OCI-LY7 (cell line): Measurements from ENCODE around the gene LTN1. TPM values are rescaled to one million over a fixed set of nuclear protein-coding genes. Genes with fewer than 3 reads are reported as not detected.
A peak's percentile ranks its signal among the peaks of the same experiment; 100 is the strongest.

Source experiments
- BruUV-seq: library from RNA; stranded (reverse); fragments of 400-500 nt; replicated peaks from 2 replicates; lab custom pipeline; 2021; lab: Mats Ljungman, UMichigan
- CTCF ChIA-PET: fragments of 300-600 bp; sonication (Branson Sonifier 250); formaldehyde crosslinking; loops from one replicate; lab custom pipeline; 2022; ENCODE audit warnings: antibody characterized with exemption; ENCODE audit not compliant: unreplicated experiment; lab: Charles Lee
- POLR2A ChIA-PET: fragments of 300-600 bp; sonication (Branson Sonifier 250); formaldehyde crosslinking; loops from one replicate; lab custom pipeline; 2022; ENCODE audit warnings: antibody characterized with exemption; lab: Charles Lee
- DNase-seq: peaks from one replicate; pipeline ENCODE4 v3.0.0-alpha.2; 2015; ENCODE audit warnings: low spot score
- H2AFZ ChIP-seq: fragments of 200-600 bp; sonication (generic), shearing (Covaris generic); 2 replicates; pipeline ENCODE4 v1.6.1; 2014; ENCODE audit warnings: mild to moderate bottlenecking, antibody characterized with exemption, low read length, moderate library complexity
- H3K27ac ChIP-seq: fragments of 200-600 bp; sonication (generic); 2 replicates; pipeline ENCODE4 v1.5.1; 2014; ENCODE audit warnings: mixed run types, low read depth, mild to moderate bottlenecking, moderate library complexity, low read length, inconsistent platforms; ENCODE audit not compliant: poor library complexity, severe bottlenecking
- H3K36me3 ChIP-seq: fragments of 200-600 bp; sonication (generic); 2 replicates; pipeline ENCODE4 v1.6.1; 2014; ENCODE audit warnings: mild to moderate bottlenecking, antibody characterized with exemption, low read length, moderate library complexity, mixed read lengths; ENCODE audit not compliant: insufficient read depth
- H3K4me1 ChIP-seq: fragments of 200-600 bp; sonication (generic); 2 replicates; pipeline ENCODE4 v1.5.1; 2014; ENCODE audit warnings: mild to moderate bottlenecking, low read length; ENCODE audit not compliant: insufficient read depth, poor library complexity, severe bottlenecking
- H3K4me2 ChIP-seq: fragments of 200-600 bp; sonication (generic); 2 replicates; pipeline ENCODE4 v1.6.1; 2014; ENCODE audit warnings: mild to moderate bottlenecking, low read length
- H3K4me3 ChIP-seq: fragments of 200-600 bp; sonication (generic); 2 replicates; pipeline ENCODE4 v1.5.1; 2014; ENCODE audit warnings: mild to moderate bottlenecking, low read depth, low read length; ENCODE audit not compliant: poor library complexity, severe bottlenecking
- H3K79me2 ChIP-seq: fragments of 200-600 bp; sonication (generic); 2 replicates; pipeline ENCODE4 v1.6.1; 2016; ENCODE audit warnings: low read depth, mild to moderate bottlenecking, low read length, moderate library complexity, mixed read lengths; ENCODE audit not compliant: insufficient read depth
- H3K9me2 ChIP-seq: fragments of 200-600 bp; sonication (generic); 2 replicates; pipeline ENCODE4 v1.6.1; 2016; ENCODE audit warnings: mild to moderate bottlenecking, low read length, mixed read lengths; ENCODE audit not compliant: insufficient read depth
- H3K9me3 ChIP-seq: fragments of 200-600 bp; sonication (generic); 2 replicates; pipeline ENCODE4 v1.6.1; 2014; ENCODE audit warnings: mild to moderate bottlenecking, mixed run types, low read length, mixed read lengths
- H4K20me1 ChIP-seq: fragments of 200-600 bp; sonication (generic); 2 replicates; pipeline ENCODE4 v1.6.1; 2014; ENCODE audit warnings: mild to moderate bottlenecking, antibody characterized with exemption, low read length, moderate library complexity, mixed read lengths; ENCODE audit not compliant: insufficient read depth
- CTCF ChIP-seq: fragments of 200-600 bp; sonication (generic); conservative IDR thresholded peaks from 2 replicates; pipeline ENCODE4 v1.5.1; 2014; ENCODE audit warnings: mild to moderate bottlenecking, antibody characterized with exemption, low read length, moderate library complexity, mixed read lengths
- EZH2phosphoT487 ChIP-seq: fragments of 200-600 bp; sonication (generic); IDR thresholded peaks from 2 replicates; pipeline ENCODE4 v1.6.1; 2018; ENCODE audit warnings: low read depth, borderline replicate concordance, mild to moderate bottlenecking, mixed run types, antibody characterized with exemption, low read length, moderate library complexity, mixed read lengths
- intact Hi-C: fragments of 100-400 bp; cut with micrococcal nuclease; formaldehyde crosslinking; loops from one replicate; pipeline ENCODE4 v1.10.0; 2022; ENCODE audit not compliant: unreplicated experiment
- total RNA-seq, 2 experiments: library from RNA; depleted of rRNA in 1 of 2; stranded (reverse); fragments of >200 nt in 1 of 2; shearing (Covaris generic) in 1 of 2; gene quantifications; 2 replicates each; pipeline ENCODE4 v1.2.3, GENCODE V29; 2014 to 2022

LTN1 gene
- total RNA-seq, 2 experiments from 2014 or later, result 18.4 to 32.6 TPM

- Histone ChIP-seq H3K4me2 (no peak overlapping the region), H3K9me3 (no peaks in the 10 kb centered on the region), H3K4me1 (no peaks in the 10 kb centered on the region), H2AFZ (no peak overlapping the region), H3K27ac (no peak overlapping the region), H3K36me3 (no peaks in the 10 kb centered on the region), H3K79me2 (no peaks in the 10 kb centered on the region), H4K20me1 (no peaks in the 10 kb centered on the region), H3K9me2 (no peaks in the 10 kb centered on the region), H3K4me3 (no peak overlapping the region)
- DNase-seq, result no peak
- ChIA-PET POLR2A (interaction anchor here (0.6 to 1.3 kb wide), 2 partner anchors 19 to 41 kb away, joined by 3 to 4 read pairs; no protein-coding TSS in a partner anchor), CTCF (no interaction called here)
- TF ChIP-seq EZH2phosphoT487 (no peak), CTCF (no peak)
- intact Hi-C loops, result no loop called here
- no TSS peak for BruUV-seq
Measured at GRCh38 chr21:28893687-28894086, 99.0 kb downstream of the LTN1 start.

- Histone ChIP-seq H3K36me3 (no peaks in the 10 kb centered on the region), H3K4me3 (no peak overlapping the region), H3K4me2 (no peak overlapping the region), H4K20me1 (no peaks in the 10 kb centered on the region), H3K9me2 (no peaks in the 10 kb centered on the region), H3K4me1 (no peaks in the 10 kb centered on the region), H3K9me3 (no peaks in the 10 kb centered on the region), H3K27ac (no peak overlapping the region), H3K79me2 (no peaks in the 10 kb centered on the region), H2AFZ (no peak overlapping the region)
- ChIA-PET POLR2A (interaction anchor here (0.5 to 1.3 kb wide), 2 partner anchors 16 to 21 kb away, joined by 4 to 6 read pairs; no protein-coding TSS in a partner anchor), CTCF (no interaction called here)
- no TSS peak for BruUV-seq
- intact Hi-C loops, result no loop called here
- TF ChIP-seq CTCF (no peak), EZH2phosphoT487 (no peak)
- DNase-seq, result no peak
Measured at GRCh38 chr21:28892199-28893111, 100.2 kb downstream of the LTN1 start.

GRCh38 chr21:28885853-28886177 lies 106.9 kb downstream of the LTN1 start:
- Histone ChIP-seq H4K20me1 (no peaks in the 10 kb centered on the region), H3K36me3 (no peaks in the 10 kb centered on the region; the same call in 1 of the 2 replicates), H2AFZ (peak overlapping the region; percentile 71), H3K4me3 (no peak overlapping the region), H3K4me1 (peaks cover 11% of the 10 kb centered on the region), H3K4me2 (0 out of 2 replicates have a peak overlapping the region, but pooled peaks have one; percentile 57), H3K27ac (no peak overlapping the region), H3K79me2 (no peaks in the 10 kb centered on the region), H3K9me3 (peaks cover 6% of the 10 kb centered on the region; the same call in 1 of the 2 replicates), H3K9me2 (no peaks in the 10 kb centered on the region)
- no TSS peak for BruUV-seq
- POLR2A ChIA-PET, result interaction anchor here (0.6 to 1.4 kb wide), 2 partner anchors 42 to 63 kb away, joined by 3 to 4 read pairs; no protein-coding TSS in a partner anchor
- DNase-seq, result no peak
- CTCF ChIA-PET, result no interaction called here
- intact Hi-C loops, result no loop called here
- TF ChIP-seq EZH2phosphoT487, result no peak
- TF ChIP-seq CTCF, result no peak
